Activated CD4-positive, CD25-positive, alpha-beta regulatory T cell treated with anti-CD3 and anti-CD28 coated beads, Interleukin-2, amount 50 U/mL, for 72 hours (primary cell): ENCODE measurements around the gene DMBT1.

Experiments used
- DNase-seq: peaks from one replicate; pipeline ENCODE4 v3.0.0; 2021

The DMBT1 gene

GRCh38 chr10:122648599-122649428 lies 88.3 kb downstream of the DMBT1 start:
- peak; percentile 34 for DNase-seq

GRCh38 chr10:122649903-122650302 lies 89.3 kb downstream of the DMBT1 start:
- no peak for DNase-seq

- no peak for DNase-seq
These were observed 89.8 kb downstream of the DMBT1 start for GRCh38 chr10:122650331-122650730.

GRCh38 chr10:122655524-122656307 lies 95.2 kb downstream of the DMBT1 start:
- no peak for DNase-seq

- no peak for DNase-seq
These were observed 95.8 kb downstream of the DMBT1 start for GRCh38 chr10:122656308-122656705.

GRCh38 chr10:122656741-122657140 lies 96.2 kb downstream of the DMBT1 start:
- no peak for DNase-seq

- DNase-seq: no peak
These were observed 96.7 kb downstream of the DMBT1 start for GRCh38 chr10:122657255-122657654.

GRCh38 chr10:122657729-122658128 lies 97.2 kb downstream of the DMBT1 start:
- DNase-seq: no peak

GRCh38 chr10:122658356-122659049 lies 97.9 kb downstream of the DMBT1 start:
- no peak for DNase-seq

GRCh38 chr10:122659126-122659525 lies 98.6 kb downstream of the DMBT1 start:
- DNase-seq: no peak

- DNase-seq: no peak
These were observed 99.1 kb downstream of the DMBT1 start for GRCh38 chr10:122659651-122660050.

GRCh38 chr10:122660696-122661095 lies 100.1 kb downstream of the DMBT1 start:
- no peak for DNase-seq

GRCh38 chr10:122662231-122662630 lies 101.7 kb downstream of the DMBT1 start:
- no peak for DNase-seq

GRCh38 chr10:122663516-122664130 lies 103.1 kb downstream of the DMBT1 start:
- no peak for DNase-seq

GRCh38 chr10:122664501-122664900 lies 103.9 kb downstream of the DMBT1 start:
- no peak for DNase-seq

- no peak for DNase-seq
These were observed 104.8 kb downstream of the DMBT1 start for GRCh38 chr10:122665329-122665860.

GRCh38 chr10:122665946-122666345 lies 105.4 kb downstream of the DMBT1 start:
- no peak for DNase-seq

- no peak for DNase-seq
These were observed 108.5 kb downstream of the DMBT1 start for GRCh38 chr10:122669045-122669444.

GRCh38 chr10:122669842-122670241 lies 109.3 kb downstream of the DMBT1 start:
- no peak for DNase-seq

- no peak for DNase-seq
These were observed 110.8 kb downstream of the DMBT1 start for GRCh38 chr10:122671355-122671754.

- DNase-seq: no peak
These were observed 112.1 kb downstream of the DMBT1 start for GRCh38 chr10:122672655-122673054.

- no peak for DNase-seq
These were observed 112.7 kb downstream of the DMBT1 start for GRCh38 chr10:122673269-122673668.

GRCh38 chr10:122673731-122674130 lies 113.2 kb downstream of the DMBT1 start:
- DNase-seq: no peak
